HAP-1 (cell line): ENCODE results near the gene RFX2.

Experiments
- DNase-seq, 2 experiments: peaks; one replicate each; pipeline ENCODE4 v3.0.0-alpha.2; 2016 to 2020; ENCODE audit warnings: low spot score in 2 of 2
- H3K27me3 ChIP-seq: fragments of 250-450 bp; sonication (Bioruptor Pico); 2 replicates; pipeline ENCODE4 v1.5.1; 2020; ENCODE audit warnings: low read depth, mild to moderate bottlenecking, moderate library complexity
- H3K36me3 ChIP-seq: fragments of 250-450 bp; sonication (Bioruptor Pico); replicated peaks from 2 replicates; pipeline ENCODE4 v1.5.1; 2020; ENCODE audit warnings: mild to moderate bottlenecking
- H3K4me1 ChIP-seq: fragments of 250-450 bp; sonication (Bioruptor Pico); 2 replicates; pipeline ENCODE4 v1.5.1; 2020; ENCODE audit warnings: mild to moderate bottlenecking
- H3K4me3 ChIP-seq: fragments of 250-450 bp; sonication (Bioruptor Pico); 2 replicates; pipeline ENCODE4 v1.5.1; 2020; ENCODE audit warnings: mild to moderate bottlenecking, moderate library complexity
- H3K9me3 ChIP-seq: fragments of 250-450 bp; sonication (Bioruptor Pico); 2 replicates; pipeline ENCODE4 v1.5.1; 2020; ENCODE audit warnings: mild to moderate bottlenecking, moderate library complexity
- in situ Hi-C: fragments of 300-500 bp; cut with MboI; formaldehyde crosslinking; loops from 3 replicates; pipeline ENCODE4 v1.14.3; 2020; ENCODE audit warnings: low sequenced_read_pairs, inconsistent platforms, mixed read lengths

The RFX2 gene

DNA sequence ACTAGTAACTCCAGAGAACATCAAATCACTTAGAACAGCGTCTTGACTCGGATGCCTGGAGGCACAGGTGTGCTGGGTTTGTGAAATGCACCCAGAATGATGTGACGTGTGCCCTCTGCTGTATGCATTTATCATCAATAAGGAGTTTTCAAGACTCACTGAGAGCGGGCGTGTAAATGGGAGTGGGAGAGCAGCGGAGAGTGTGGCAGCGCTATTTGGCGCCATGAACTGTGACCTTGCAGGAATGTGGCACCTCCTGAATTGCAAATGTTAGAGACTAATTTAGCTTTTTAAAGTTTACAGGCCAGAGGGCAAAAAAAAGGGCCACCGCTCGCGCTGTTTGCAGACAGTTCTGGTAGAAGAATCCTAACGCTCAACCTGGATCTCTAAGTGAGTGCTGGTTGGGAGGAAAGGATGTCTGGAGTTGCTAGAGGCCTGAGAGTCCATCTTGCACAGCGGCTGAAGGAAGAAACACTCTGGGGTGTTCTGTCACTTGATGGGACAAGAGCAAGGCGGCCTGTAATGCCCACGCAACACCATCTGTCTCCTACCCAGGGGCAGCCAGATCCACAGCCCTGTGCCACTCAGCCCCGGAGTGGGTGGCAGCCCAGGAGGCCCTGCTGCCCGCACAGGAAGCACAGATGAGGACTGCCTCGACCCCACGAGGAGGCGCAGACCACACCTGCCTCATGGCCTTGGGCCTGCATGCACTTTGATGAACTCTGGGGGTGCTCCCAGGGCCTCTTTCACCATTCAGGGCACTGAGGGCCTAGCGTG is 152.0 kb downstream of the RFX2 start:
- H3K9me3 ChIP-seq, result no peaks in the 10 kb centered on the region
- no peaks in the 10 kb centered on the region for H3K36me3 ChIP-seq
- in situ Hi-C loops, result no loop called here
- H3K27me3 ChIP-seq, result no peaks in the 10 kb centered on the region
- H3K4me1 ChIP-seq, result peaks cover 36% of the 10 kb centered on the region
- H3K4me3 ChIP-seq, result no peak overlapping the region
- peak in 1 of 2 experiments; percentile 29 for DNase-seq

- Histone ChIP-seq H3K36me3 (no peaks in the 10 kb centered on the region), H3K27me3 (no peaks in the 10 kb centered on the region), H3K9me3 (no peaks in the 10 kb centered on the region), H3K4me1 (peaks cover 46% of the 10 kb centered on the region), H3K4me3 (no peak overlapping the region)
- DNase-seq, result no peak
- in situ Hi-C loops, result no loop called here
These were observed 153.1 kb downstream of the RFX2 start for GRCh38 chr19:5957170-5957569.

GRCh38 chr19:5956728-5957127 is 153.6 kb downstream of the RFX2 start:
- DNase-seq, result no peak
- H3K4me3 ChIP-seq, result no peak overlapping the region
- in situ Hi-C loops, result no loop called here
- H3K36me3 ChIP-seq, result no peaks in the 10 kb centered on the region
- H3K4me1 ChIP-seq, result peaks cover 46% of the 10 kb centered on the region
- no peaks in the 10 kb centered on the region for H3K9me3 ChIP-seq
- H3K27me3 ChIP-seq, result no peaks in the 10 kb centered on the region

- H3K4me1 ChIP-seq, result peaks cover 46% of the 10 kb centered on the region
- H3K36me3 ChIP-seq, result no peaks in the 10 kb centered on the region
- no peaks in the 10 kb centered on the region for H3K9me3 ChIP-seq
- no peak for DNase-seq
- in situ Hi-C loops, result no loop called here
- no peak overlapping the region for H3K4me3 ChIP-seq
- H3K27me3 ChIP-seq, result no peaks in the 10 kb centered on the region
These were observed 154.0 kb downstream of the RFX2 start for GRCh38 chr19:5956323-5956722.

- no peak for DNase-seq
- H3K4me3 ChIP-seq, result no peak overlapping the region
- in situ Hi-C loops, result no loop called here
- H3K27me3 ChIP-seq, result no peaks in the 10 kb centered on the region
- peaks cover 1% of the 10 kb centered on the region; the same call in 1 of the 2 replicates for H3K36me3 ChIP-seq
- no peaks in the 10 kb centered on the region for H3K9me3 ChIP-seq
- H3K4me1 ChIP-seq, result peaks cover 46% of the 10 kb centered on the region
These were observed 154.7 kb downstream of the RFX2 start for GRCh38 chr19:5955636-5955935.

- Histone ChIP-seq H3K36me3 (peaks cover 9% of the 10 kb centered on the region; the same call in 1 of the 2 replicates), H3K4me3 (no peak overlapping the region), H3K9me3 (no peaks in the 10 kb centered on the region), H3K27me3 (no peaks in the 10 kb centered on the region), H3K4me1 (peaks cover 46% of the 10 kb centered on the region)
- no peak for DNase-seq
- in situ Hi-C loops, result no loop called here
These were observed 156.0 kb downstream of the RFX2 start for GRCh38 chr19:5954293-5954692.

DNA sequence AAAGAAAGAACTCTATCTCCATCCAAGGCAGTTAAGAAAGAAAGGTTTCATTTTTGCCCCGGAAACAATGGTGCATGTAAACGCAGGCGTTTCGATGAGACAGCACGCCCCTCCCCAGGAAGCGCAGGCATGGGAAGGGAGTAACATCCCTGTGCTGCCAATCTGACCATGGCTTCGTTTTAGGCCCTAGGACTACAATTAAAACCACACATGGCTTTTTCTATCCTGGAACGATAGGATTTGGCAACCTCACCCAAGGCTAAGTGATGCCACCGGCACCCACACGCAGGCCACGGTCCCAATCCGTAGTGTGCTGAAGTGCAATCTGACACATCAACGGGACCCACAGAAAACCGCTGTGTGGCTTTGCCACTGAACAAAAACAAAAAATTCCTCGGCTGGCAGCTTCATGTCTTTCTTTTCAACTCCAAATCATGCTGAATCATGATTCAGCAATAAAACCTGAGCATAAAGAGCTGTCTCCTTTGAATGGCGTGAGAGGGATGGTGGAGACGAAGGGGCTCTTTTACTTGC is 156.6 kb downstream of the RFX2 start:
- Histone ChIP-seq H3K4me1 (peaks cover 46% of the 10 kb centered on the region), H3K4me3 (no peak overlapping the region), H3K36me3 (peaks cover 10% of the 10 kb centered on the region; the same call in 1 of the 2 replicates), H3K9me3 (no peaks in the 10 kb centered on the region), H3K27me3 (no peaks in the 10 kb centered on the region)
- DNase-seq, result peak; percentile 32 to 65
- in situ Hi-C loops, result no loop called here

- H3K27me3 ChIP-seq, result no peaks in the 10 kb centered on the region
- no peak overlapping the region for H3K4me3 ChIP-seq
- H3K9me3 ChIP-seq, result no peaks in the 10 kb centered on the region
- H3K4me1 ChIP-seq, result peaks cover 40% of the 10 kb centered on the region
- H3K36me3 ChIP-seq, result peaks cover 12% of the 10 kb centered on the region; the same call in 1 of the 2 replicates
- in situ Hi-C loops, result no loop called here
- peak in 1 of 2 experiments; percentile 36 for DNase-seq
These were observed 157.2 kb downstream of the RFX2 start for GRCh38 chr19:5953030-5953589.

- Histone ChIP-seq H3K36me3 (peaks cover 12% of the 10 kb centered on the region; the same call in 1 of the 2 replicates), H3K9me3 (no peaks in the 10 kb centered on the region), H3K4me3 (no peak overlapping the region), H3K27me3 (no peaks in the 10 kb centered on the region), H3K4me1 (peaks cover 33% of the 10 kb centered on the region)
- DNase-seq, result no peak
- in situ Hi-C loops, result no loop called here
These were observed 157.9 kb downstream of the RFX2 start for GRCh38 chr19:5952193-5953029.

GRCh38 chr19:5951338-5951861 is 158.9 kb downstream of the RFX2 start:
- H3K4me3 ChIP-seq, result no peak overlapping the region
- peaks cover 33% of the 10 kb centered on the region for H3K4me1 ChIP-seq

GRCh38 chr19:5950741-5951140 is 159.6 kb downstream of the RFX2 start:
- Histone ChIP-seq H3K36me3 (peaks cover 12% of the 10 kb centered on the region; the same call in 1 of the 2 replicates), H3K9me3 (no peaks in the 10 kb centered on the region), H3K4me1 (peaks cover 33% of the 10 kb centered on the region), H3K27me3 (no peaks in the 10 kb centered on the region), H3K4me3 (no peak overlapping the region)
- in situ Hi-C loops, result no loop called here
- no peak for DNase-seq

More at GRCh38 chr19:5951338-5951861, 158.9 kb downstream of the RFX2 start:
- Histone ChIP-seq H3K27me3 (no peaks in the 10 kb centered on the region), H3K36me3 (peaks cover 12% of the 10 kb centered on the region; the same call in 1 of the 2 replicates), H3K9me3 (no peaks in the 10 kb centered on the region)
- no peak for DNase-seq
- in situ Hi-C loops, result no loop called here

- H3K9me3 ChIP-seq, result no peaks in the 10 kb centered on the region
- peaks cover 12% of the 10 kb centered on the region; the same call in 1 of the 2 replicates for H3K36me3 ChIP-seq
- no peak for DNase-seq
- no peaks in the 10 kb centered on the region for H3K27me3 ChIP-seq
- H3K4me1 ChIP-seq, result peaks cover 25% of the 10 kb centered on the region
- in situ Hi-C loops, result no loop called here
- no peak overlapping the region for H3K4me3 ChIP-seq
These were observed 160.5 kb downstream of the RFX2 start for GRCh38 chr19:5949792-5950305.
